BE2C (cell line): Measurements from ENCODE around the gene DLG2.

ENCODE experiments used
- DNase-seq: peaks from one replicate; pipeline ENCODE4 v3.0.0-alpha.2; 2020
- H3K27me3 ChIP-seq: fragments of 250-450 bp; sonication (Bioruptor Pico); 2 replicates; pipeline ENCODE4 v1.5.1; 2020; ENCODE audit warnings: mild to moderate bottlenecking
- H3K36me3 ChIP-seq: fragments of 250-450 bp; sonication (Bioruptor Pico); 2 replicates; pipeline ENCODE4 v1.5.1; 2020; ENCODE audit warnings: mild to moderate bottlenecking
- H3K4me1 ChIP-seq: fragments of 250-450 bp; sonication (Bioruptor Pico); 2 replicates; pipeline ENCODE4 v1.5.1; 2020
- H3K4me3 ChIP-seq: 2 replicates; pipeline ENCODE4 v1.5.1; 2011; ENCODE audit warnings: low read depth, low read length
- H3K9me3 ChIP-seq: fragments of 250-450 bp; sonication (Bioruptor Pico); 2 replicates; pipeline ENCODE4 v1.5.1; 2020
- CTCF ChIP-seq: IDR thresholded peaks from 2 replicates; pipeline ENCODE4 v1.5.1; 2012; ENCODE audit warnings: mild to moderate bottlenecking, low read depth, low read length

DLG2 gene

GRCh38 chr11:84543367-84544159 is 1083.6 kb downstream of the DLG2 start:
- Histone ChIP-seq H3K4me1 (peaks cover 25% of the 10 kb centered on the region), H3K4me3 (no peak overlapping the region), H3K36me3 (no peaks in the 10 kb centered on the region), H3K27me3 (no peaks in the 10 kb centered on the region), H3K9me3 (no peaks in the 10 kb centered on the region)
- TF ChIP-seq CTCF: no peak
- DNase-seq: peak; percentile 22

DNA sequence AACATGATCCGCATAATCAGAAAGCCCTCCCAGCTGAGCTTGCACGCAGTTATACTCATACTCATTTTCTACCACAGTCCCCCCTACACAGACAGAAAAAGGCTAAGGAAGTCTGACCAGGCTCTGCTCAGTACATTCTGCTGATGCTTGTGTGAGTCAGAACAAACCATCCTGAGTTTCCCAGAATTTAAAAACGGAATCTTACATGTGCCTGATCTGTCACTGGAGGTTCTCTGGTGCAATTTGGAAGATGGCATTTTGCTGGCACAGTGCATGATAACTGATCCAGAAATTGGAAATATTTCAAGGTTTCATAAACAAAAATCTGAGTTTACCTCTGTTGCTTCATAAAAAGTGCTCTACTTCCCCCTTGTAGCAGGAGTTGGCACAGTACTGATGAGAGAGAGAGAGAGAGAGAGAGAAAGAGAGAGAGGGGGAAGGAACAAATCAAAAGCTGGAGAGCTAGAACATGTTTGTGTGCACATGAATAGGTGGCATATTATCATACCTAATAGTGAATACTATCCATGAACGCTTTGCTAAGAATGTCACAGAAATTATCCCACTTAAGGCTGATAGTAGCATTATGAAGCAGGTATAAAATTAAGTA is 1085.3 kb downstream of the DLG2 start:
- H3K4me3 ChIP-seq: no peak overlapping the region
- peak; percentile 15 for DNase-seq
- H3K4me1 ChIP-seq: peaks cover 25% of the 10 kb centered on the region
- H3K27me3 ChIP-seq: no peaks in the 10 kb centered on the region
- H3K9me3 ChIP-seq: no peaks in the 10 kb centered on the region
- H3K36me3 ChIP-seq: no peaks in the 10 kb centered on the region
- no peak for TF ChIP-seq CTCF

- Histone ChIP-seq H3K4me3 (no peak overlapping the region), H3K27me3 (no peaks in the 10 kb centered on the region), H3K36me3 (no peaks in the 10 kb centered on the region), H3K4me1 (peaks cover 2% of the 10 kb centered on the region; the same call in 1 of the 2 replicates), H3K9me3 (no peaks in the 10 kb centered on the region)
- no peak for TF ChIP-seq CTCF
- no peak for DNase-seq
These were observed 1090.7 kb downstream of the DLG2 start for GRCh38 chr11:84536456-84536855.

DNA sequence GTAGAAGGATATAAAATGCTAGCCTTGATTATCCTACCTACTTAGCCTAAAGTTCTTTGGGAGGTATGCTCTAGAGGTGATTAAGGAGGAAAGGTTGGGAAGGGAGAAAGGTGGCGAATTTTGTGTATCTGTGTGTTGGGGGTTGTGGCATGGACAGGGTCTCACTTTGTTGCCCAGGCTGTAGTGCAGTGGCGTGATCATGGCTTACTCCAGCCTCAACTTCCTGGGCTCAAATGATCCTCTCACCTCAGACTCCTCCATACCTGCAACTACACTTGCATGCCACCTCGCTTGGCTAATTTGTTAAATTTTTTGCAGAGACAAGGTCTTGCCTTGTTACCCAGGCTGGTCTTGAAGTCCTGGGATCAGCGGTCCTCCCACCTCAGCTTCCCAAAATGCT is 1094.8 kb downstream of the DLG2 start:
- Histone ChIP-seq H3K36me3 (no peaks in the 10 kb centered on the region), H3K27me3 (no peaks in the 10 kb centered on the region), H3K4me3 (no peak overlapping the region), H3K9me3 (no peaks in the 10 kb centered on the region), H3K4me1 (no peaks in the 10 kb centered on the region)
- DNase-seq: no peak
- TF ChIP-seq CTCF: no peak

DNA sequence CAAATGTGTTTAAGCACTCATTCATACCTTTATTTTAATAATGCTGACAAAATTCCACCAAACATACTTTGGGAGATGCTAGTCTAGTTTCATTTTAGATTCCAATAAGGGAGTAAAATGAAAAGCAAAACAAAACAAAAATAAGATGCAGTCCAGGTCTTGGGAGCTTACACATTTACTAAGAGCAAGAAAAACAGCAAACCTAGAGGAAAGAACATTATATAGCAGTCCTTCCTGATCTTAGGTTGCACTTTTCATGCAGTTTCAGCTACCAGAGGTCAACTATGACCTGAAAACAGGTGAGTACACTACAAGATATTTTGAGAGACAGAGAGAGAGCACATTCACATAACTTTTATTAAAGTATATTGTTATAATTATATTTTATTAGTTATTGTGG is 1100.9 kb downstream of the DLG2 start:
- no peak for DNase-seq
- peak; percentile 9; the same call in 1 of the 2 replicates for TF ChIP-seq CTCF
- Histone ChIP-seq H3K36me3 (no peaks in the 10 kb centered on the region), H3K27me3 (no peaks in the 10 kb centered on the region), H3K4me1 (peaks cover 3% of the 10 kb centered on the region; the same call in 1 of the 2 replicates), H3K4me3 (no peak overlapping the region), H3K9me3 (no peaks in the 10 kb centered on the region)
